Right forelimb (tissue), 1 donor: ENCODE measurements around the gene NR2F2.

Source experiments
- DNase-seq: peaks from one replicate; pipeline ENCODE4 v3.0.0-alpha.2; 2018

NR2F2 gene

GRCh38 chr15:96354731-96355567 is 24.4 kb downstream of the NR2F2 start:
- peak; percentile 41 for DNase-seq

- DNase-seq: peak; percentile 41
Observed at GRCh38 chr15:96355568-96356187, 25.2 kb downstream of the NR2F2 start.

GRCh38 chr15:96356494-96357455 is 26.3 kb downstream of the NR2F2 start:
- DNase-seq: peak; percentile 92

GRCh38 chr15:96358001-96358801 is 27.7 kb downstream of the NR2F2 start:
- peak; percentile 44 for DNase-seq

GRCh38 chr15:96358821-96359615 is 28.5 kb downstream of the NR2F2 start:
- no peak for DNase-seq

- DNase-seq: peak; percentile 73
Observed at GRCh38 chr15:96359616-96360521, 29.4 kb downstream of the NR2F2 start.

- DNase-seq: no peak
Observed at GRCh38 chr15:96360581-96361308, 30.2 kb downstream of the NR2F2 start.

GRCh38 chr15:96361309-96362010 is 31.0 kb downstream of the NR2F2 start:
- no peak for DNase-seq

- DNase-seq: no peak
Observed at GRCh38 chr15:96362011-96362754, 31.7 kb downstream of the NR2F2 start.

- DNase-seq: no peak
Observed at GRCh38 chr15:96362755-96363651, 32.5 kb downstream of the NR2F2 start.

- no peak for DNase-seq
Observed at GRCh38 chr15:96363707-96364106, 33.2 kb downstream of the NR2F2 start.

- DNase-seq: no peak
Observed at GRCh38 chr15:96365781-96366525, 35.5 kb downstream of the NR2F2 start.

GRCh38 chr15:96366526-96366877 is 36.0 kb downstream of the NR2F2 start:
- no peak for DNase-seq

GRCh38 chr15:96367311-96368200 is 37.1 kb downstream of the NR2F2 start:
- no peak for DNase-seq

- DNase-seq: no peak
Observed at GRCh38 chr15:96369351-96369750, 38.9 kb downstream of the NR2F2 start.
